ENCODE data around the gene RNF115.

DNA sequence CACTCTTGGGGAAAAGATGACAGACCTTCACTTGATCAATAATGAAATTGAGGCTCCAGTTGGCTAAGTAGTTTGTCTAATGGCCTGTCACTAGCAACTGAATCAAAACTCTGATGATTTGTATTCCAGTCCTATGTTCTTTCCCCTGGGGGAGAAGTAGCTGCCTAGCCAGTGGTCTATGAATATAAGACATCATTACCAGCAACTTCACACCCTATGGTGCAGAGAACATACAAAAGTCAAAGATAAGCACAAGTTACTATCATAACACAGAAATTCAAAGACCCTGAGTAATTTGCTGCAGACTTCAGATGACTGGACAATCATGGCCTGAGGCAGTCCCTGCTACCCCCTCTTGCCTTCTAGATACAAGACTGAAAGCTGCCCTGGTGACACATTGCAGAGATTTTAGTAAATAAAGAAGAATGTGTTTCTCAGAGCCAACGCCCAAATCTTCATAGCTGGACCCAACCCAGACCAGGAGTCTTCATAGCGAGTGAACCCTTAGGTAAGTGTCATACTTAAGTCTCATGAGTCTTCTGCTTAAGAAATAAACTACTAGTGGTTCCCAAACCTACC is 117.7 kb downstream of the RNF115 start:
- TF ChIP-seq EZH2 (IDR thresholded peaks at IDR 0.05; ENCODE audit: low read depth, low read length, severe bottlenecking) = no peak
- TF ChIP-seq, protein P1, sequence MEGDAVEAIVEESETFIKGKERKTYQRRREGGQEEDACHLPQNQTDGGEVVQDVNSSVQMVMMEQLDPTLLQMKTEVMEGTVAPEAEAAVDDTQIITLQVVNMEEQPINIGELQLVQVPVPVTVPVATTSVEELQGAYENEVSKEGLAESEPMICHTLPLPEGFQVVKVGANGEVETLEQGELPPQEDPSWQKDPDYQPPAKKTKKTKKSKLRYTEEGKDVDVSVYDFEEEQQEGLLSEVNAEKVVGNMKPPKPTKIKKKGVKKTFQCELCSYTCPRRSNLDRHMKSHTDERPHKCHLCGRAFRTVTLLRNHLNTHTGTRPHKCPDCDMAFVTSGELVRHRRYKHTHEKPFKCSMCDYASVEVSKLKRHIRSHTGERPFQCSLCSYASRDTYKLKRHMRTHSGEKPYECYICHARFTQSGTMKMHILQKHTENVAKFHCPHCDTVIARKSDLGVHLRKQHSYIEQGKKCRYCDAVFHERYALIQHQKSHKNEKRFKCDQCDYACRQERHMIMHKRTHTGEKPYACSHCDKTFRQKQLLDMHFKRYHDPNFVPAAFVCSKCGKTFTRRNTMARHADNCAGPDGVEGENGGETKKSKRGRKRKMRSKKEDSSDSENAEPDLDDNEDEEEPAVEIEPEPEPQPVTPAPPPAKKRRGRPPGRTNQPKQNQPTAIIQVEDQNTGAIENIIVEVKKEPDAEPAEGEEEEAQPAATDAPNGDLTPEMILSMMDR (IDR thresholded peaks at IDR 0.05; ENCODE audit: control extremely low read depth in 1 of 3, insufficient read depth in 1 of 3, low read depth in 1 of 3, low read length in 3 of 3) = no peak
- no peak for TF ChIP-seq POLR2A (IDR thresholded peaks at IDR 0.05; ENCODE audit: control extremely low read depth in 1 of 2, low read depth in 2 of 2, low read length in 2 of 2)
- no peak for TF ChIP-seq CREB1 (IDR thresholded peaks at IDR 0.05)
- no peak for TF ChIP-seq EGR1 (IDR thresholded peaks at IDR 0.05; ENCODE audit: borderline replicate concordance, low read depth, low read length)
- TF ChIP-seq, protein P2, sequence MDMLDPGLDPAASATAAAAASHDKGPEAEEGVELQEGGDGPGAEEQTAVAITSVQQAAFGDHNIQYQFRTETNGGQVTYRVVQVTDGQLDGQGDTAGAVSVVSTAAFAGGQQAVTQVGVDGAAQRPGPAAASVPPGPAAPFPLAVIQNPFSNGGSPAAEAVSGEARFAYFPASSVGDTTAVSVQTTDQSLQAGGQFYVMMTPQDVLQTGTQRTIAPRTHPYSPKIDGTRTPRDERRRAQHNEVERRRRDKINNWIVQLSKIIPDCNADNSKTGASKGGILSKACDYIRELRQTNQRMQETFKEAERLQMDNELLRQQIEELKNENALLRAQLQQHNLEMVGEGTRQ (IDR thresholded peaks at IDR 0.05; ENCODE audit: low read length) = no peak

Measured in H1 (cell line).